HG02610 (cell line): ENCODE measurements around the gene NFIC.
"Not testable (repeated sequence)": the region's sequence is repeated elsewhere in the genome, so short reads cannot be mapped to it uniquely, and the experiment has no call there.

Source experiments
- ATAC-seq: cut with Tn5 transposase; IDR thresholded peaks from one replicate; pipeline ENCODE4 v1.9.1; 2021; ENCODE audit warnings: mild to moderate bottlenecking, moderate library complexity; ENCODE audit not compliant: unreplicated experiment

NFIC gene

DNA sequence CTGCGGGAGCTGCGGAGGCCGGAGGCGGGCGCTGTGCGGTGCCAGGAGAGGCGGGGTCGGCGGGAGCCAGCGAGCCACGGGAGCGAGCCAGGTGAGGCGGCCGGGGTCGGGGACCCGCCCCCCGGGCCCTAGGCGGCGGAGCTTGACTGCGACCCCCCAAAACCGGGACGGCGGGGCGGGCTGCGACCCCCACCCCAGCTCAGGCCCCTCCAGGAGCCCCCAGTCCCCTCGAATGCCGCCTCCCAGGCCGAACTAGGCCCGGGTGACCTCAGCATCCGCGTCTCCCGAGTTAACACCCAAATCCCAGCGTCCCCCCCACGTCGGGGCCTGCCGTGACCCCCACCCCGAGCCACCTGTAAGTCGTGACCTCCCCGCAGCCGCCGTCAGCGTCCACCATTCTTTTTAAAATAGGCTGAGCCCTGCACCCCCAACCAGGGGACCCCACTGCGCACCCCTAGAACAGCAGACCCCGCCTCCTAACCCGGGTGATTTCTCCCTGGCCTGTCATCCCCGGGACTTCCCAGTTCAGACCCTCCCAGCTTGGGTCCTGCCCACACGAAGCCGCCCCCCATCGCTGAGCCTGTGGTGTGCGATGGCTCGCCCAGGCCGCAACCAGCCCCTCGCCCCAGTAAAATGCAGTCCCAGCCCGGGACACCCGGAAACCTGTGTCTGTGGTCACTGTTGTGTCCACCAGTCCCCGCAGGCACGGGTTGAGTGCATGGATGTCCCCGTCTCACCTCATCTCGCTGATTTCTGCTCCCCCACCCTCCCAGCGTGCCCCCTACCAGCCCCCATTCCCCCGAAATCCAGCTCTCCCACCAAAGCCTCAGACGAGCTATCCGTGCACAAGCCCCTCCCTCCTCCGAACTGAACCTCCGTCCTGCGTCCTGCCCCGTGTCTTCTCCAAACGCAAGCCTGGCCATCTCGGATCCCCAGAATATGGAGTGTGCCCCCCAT lies 140.3 kb downstream of the NFIC start:
- ATAC-seq: no peak

DNA sequence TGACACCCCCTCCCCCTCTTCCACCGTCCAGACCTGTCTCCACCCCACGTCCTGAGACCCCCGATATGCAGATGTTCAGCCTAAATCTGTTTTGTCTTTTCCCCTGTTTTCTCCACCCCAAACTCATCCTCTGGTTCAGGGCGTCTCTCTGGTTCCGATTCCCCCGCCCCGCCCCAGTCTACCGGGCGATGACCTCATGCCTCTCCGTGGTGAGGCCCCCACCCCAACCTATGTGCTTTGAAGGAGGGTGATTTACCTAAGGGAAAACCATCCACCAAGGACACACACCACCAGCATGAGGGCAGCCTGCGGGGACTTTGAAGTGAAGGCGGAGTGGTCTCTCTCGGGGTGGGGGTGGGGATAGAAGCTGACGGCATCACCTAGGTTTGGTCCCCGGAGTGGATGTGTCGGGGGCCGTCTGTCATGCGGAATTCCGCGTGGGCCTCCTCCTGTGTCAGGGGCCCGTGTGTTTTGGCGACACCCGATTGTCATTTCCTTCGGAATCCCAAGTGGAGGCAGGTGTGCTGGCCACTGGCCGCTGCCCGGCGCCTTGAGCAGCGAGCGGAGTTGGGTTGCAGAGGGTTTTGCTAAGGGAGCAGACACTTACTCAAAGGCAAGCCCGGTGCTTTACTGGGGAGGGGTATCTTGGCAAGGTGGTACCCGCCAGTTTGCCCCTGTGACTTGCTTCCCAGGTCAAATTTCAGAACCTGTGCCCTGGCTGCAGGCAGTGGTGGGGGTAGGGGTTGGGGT lies 141.2 kb downstream of the NFIC start:
- ATAC-seq: no peak

- not testable (repeated sequence) for ATAC-seq
Observed at GRCh38 chr19:3508121-3508661, 141.8 kb downstream of the NFIC start.

DNA sequence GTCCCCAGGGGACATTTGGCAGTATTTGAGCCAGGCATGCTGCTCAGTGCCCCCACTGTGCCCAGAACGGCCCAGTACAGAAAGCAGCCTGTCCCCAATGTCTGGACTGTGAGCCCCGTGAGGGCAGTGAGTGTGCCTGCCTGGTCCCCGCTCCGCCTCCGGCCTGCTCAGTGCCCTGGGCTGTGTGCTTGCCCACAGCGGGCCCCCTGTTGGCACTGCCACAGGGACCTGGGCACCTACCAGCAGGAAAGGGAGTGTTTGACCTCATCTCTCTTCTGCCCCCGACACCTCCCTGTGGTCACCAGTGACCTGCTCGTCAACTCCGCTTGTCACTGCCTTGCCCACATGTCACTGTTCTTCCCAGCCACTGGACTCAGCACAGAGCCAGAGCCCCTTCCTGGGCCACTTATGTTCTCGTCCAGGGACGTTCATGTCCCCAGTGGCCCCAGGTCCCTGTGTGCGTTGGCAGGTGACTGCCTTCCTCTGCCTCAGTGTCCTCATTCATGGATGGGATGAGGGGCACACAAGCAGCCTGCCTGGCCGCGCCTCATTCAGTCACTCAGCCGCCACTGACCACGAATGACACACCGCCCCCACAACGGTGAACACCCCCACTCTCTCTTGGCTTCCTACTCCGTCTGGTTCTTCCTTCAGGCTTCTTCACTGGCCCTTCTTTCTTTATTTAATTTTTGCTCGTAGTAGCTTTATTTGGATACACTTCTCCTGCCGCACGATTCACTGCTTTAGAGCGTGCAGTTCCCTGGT lies 142.6 kb downstream of the NFIC start:
- ATAC-seq: no peak

DNA sequence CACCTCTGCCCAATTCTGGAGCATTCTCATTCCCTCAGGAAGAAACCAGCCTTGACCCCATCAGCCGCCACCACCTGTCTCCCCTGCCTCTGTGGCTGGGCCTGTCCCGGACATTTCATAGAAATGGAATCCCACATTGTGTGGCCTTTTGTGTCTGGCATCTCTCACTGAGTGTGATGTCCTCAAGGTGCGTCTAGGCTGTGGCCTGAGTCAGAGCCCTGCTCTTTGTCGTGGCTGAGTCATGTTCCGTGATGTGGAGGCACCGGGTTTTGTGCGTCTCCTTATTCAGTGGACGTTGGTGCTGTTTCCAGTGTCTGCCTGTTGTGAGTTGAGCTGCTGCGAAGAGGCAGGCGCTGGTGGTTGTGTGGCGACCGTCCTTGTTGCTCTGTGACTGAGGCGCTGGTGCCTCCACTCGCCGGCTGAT lies 143.2 kb downstream of the NFIC start:
- no peak for ATAC-seq

DNA sequence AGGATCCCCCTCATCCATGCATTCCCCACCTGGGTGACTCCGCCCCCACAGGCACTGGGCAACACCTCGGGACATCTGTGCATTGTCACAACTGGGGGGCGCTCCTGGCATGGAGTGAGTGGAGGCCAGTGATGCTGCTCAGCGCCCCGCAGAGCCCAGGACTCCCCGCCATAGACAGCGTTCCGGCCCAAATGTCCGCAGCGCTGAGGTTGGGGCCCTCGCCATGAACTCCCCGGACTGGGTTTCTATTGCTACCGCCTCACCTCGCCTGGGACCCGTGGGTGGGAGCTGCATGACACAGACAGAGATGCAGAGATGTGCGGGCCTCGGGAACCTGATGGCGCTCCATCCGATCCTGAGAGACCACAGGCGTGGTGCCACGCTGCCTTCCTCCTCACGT lies 144.3 kb downstream of the NFIC start:
- no peak for ATAC-seq

GRCh38 chr19:3511506-3512251 lies 145.3 kb downstream of the NFIC start:
- ATAC-seq: no peak

DNA sequence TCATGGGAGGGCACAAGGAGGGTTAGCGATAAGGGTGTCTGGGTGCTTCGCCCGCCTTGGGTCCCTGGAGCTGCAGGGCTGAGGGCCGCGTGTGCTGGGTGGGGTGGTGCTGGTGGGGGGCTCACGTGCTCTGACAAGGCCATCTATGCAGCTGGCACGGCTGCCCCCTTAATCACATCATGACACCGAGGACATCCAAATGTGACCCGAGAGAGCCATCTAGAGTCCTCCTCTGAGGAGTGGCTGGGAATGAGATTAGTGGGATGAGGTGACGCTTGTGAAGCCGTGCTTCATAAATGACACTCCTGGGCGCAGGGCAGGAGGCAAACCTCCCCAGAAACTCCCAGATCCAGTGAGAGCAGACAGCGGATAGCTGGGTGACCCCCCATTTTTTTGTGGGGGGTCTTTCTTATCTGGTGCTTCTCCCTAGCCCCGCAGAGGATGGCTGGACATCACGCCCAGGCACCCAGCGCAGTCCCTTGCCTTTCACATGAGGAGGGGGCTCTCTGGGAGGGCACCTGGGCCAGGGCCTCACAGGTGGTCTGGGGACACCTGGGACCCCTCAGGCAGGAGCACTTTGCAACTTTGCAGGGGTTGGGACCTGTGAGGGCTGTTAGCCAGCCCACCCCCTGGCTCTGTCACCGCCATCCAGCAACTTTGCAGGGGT lies 146.3 kb downstream of the NFIC start:
- no peak for ATAC-seq

DNA sequence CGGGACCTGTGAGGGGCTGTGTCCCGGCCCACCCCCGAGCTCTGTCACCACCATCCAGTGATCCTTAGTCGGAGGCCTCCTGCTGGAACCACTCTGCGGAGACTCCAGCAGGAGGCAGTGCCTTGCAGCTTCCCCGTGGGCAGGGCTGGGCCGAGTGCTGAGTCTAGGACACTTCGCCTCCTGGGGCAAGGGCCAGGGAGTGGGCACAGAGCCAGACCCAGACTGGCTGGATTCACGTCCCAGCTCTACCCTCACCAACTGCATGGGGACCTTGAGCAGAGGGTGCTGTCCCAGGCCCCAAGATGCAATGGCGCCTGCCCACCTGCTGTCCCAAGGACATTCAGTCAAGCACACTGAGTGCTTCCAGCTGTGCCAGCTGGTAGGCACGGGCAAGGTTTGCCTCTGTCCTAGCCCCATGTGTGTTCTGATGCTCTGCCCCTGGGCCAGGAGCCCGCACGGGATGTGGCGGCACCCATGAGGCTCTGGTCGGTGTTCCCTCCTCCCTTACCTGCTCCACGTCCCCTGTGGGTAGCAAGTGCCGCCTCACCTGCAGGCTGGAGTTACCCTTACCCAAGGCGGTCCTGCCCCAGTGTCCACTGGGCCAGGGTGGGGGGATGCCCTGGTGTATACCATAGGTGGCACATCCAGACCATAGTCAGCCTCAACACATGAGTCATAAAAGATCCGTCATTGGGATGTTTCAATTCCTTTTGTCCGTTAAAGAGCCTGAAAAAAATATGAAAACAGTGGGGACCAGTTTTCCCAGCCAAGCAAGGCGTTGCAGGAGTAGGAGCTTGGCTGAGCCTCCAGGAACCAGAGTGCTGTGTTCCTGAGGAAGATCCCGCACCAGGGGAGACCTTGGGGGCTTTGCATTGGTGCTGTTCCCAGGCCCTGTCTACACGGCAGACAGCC lies 147.1 kb downstream of the NFIC start:
- ATAC-seq: no peak

GRCh38 chr19:3514930-3515329 lies 148.5 kb downstream of the NFIC start:
- ATAC-seq: no peak

DNA sequence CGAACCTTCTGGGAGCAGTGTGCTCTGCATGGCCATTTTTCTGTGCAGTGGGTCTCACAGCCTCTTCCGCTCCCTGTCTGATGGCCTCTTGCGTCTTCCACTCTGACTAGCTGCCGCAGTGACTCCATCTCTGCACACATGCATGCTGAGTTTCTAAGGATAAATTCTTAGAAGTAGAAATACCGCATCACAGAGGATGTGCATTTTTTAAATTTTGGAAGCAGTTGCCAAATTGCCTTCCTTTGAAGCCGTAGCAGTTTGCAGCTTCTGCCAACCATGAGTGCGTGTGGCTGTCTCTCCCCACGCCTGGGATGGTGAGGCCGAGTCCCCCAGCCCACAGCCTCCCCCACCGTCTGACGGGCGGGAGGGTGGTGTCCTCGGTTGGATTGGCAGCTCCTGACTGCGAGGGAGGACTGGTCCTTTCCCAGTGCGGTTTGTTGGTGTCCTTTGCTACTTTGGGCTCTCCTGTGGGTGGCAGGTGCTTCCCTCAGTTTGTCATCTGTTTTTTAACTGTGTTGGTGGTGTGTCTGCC lies 149.6 kb downstream of the NFIC start:
- ATAC-seq: no peak

GRCh38 chr19:3516675-3517207 lies 150.4 kb downstream of the NFIC start:
- no peak for ATAC-seq

- no peak for ATAC-seq
Observed at GRCh38 chr19:3517638-3518037, 151.3 kb downstream of the NFIC start.

DNA sequence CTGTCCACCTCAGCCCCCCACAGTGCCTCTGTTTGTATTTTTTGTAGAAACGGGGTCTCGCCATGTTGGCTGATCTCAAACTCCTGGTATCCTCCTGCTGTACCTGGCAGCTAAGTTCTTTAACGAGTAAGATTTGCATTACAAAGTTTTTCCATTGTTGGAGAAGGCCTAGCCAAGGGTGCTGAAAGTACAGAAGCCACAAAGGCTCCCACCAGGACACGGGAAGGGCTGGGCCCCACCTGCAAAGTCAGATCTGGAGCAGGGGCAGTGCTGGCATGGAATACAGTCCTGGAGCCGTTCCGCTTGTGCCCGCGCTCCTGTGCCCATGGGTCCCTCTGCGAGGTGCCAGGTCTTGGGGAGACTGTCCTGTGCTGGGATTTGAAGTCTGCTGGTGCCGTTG lies 151.9 kb downstream of the NFIC start:
- ATAC-seq: no peak

- ATAC-seq: no peak
Observed at GRCh38 chr19:3518659-3519058, 152.3 kb downstream of the NFIC start.
